HK-2 (cell line): Measurements from ENCODE around the gene KIF4B.

ENCODE experiments used
- DNase-seq: peaks from one replicate; pipeline ENCODE4 v3.0.0-alpha.2; 2018; ENCODE audit not compliant: unreplicated experiment

Gene KIF4B

DNA sequence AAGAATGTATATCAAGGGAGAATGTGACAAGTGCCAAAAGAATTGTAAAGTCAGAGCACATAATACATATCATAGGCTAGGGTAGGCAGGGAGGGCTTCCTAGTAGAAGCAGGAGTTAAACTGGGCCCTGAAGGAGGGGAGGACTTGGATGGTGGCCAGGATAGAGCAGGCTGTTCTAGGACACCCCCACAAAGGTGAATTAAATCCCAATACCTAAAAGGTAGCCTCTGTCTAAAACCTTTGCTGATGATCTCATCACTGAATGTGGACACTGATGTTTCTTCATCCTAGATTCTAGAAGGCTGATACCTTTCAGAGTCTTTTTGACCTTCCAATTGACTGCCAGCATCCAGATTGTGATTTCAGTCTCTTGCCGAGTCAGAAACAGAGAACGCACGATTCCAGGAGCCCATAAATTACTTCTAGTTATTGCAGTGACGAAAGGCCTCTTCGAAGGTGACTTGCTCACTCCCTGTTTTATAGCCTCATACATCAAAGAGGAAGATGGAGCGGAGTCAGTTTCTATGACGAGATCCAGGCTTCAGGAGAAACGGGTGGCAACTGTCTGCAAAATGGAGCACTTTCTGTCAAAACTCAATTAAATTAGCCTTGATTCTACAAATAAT lies 43.2 kb downstream of the KIF4B start:
- DNase-seq = no peak

DNA sequence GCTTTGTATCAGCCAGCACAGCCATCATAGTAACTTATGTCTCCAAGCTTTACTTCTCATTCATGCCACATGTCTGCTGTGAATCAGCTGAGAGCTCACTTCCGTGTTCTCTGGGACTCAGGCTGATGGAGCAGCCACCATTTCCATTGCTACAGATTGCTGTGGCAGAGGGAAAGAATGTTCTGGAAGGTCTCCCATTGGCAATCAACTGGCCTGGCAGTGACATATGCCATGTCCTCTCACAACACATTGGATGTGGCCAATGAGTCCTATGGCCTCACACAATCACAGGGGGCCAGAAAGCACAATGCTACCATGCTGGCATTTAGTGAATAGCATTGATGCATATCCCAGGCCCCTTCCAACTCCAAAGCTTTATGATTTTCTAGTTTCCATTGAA lies 44.1 kb downstream of the KIF4B start:
- no peak for DNase-seq

DNA sequence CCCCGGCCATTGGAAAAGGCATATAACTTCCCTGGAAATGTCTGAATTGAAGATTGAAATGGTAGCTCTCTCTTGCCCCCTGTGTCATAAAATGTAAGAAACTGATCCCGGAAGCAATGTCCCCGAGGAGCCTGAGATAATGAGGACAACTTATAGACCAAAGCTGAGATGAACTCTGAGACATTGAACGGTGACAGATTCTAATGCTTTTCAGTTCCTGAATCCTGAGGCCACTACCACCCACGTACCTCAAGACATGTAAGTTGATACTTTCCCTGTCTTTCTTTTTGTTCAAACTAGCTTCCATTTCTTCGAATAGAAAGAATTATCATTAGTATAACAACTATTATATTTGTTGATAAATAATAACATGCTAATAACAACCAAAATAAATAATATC lies 51.0 kb downstream of the KIF4B start:
- no peak for DNase-seq

DNA sequence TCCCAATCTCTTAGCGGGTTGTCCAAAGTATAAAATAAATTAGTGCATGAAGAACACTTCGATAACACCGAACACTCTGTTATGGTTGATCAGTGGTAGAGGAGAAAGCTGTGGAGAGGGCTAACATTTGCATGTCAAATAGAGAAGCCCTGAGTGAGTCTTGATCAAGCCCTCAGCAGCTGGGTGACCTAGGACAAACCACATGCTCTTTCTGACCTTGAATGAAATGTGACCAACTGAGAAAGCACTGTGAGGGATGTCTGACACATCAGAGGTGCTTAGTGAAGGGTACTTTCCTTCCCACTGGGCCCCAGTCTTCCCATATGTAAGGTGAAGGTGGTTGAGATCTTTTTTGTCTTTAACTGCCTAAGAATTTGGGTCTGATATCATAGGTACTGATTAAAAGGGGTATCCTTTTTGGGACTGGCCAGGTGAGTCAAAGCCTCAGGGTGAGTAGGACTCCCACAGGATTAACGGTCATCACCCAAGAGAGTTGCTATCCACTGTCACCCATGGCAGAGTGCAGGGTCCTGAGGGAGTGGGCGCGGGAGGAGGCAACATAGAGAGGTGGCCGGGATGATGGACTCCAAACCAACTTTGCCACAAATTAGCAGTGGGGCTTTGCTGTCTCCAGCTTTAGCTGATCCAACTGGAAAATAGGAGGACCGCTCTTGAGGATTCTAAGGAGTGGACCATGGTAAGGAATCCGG lies 53.5 kb downstream of the KIF4B start:
- no peak for DNase-seq
